HG02798 (cell line): ENCODE data around the gene FBXO31.
"Not testable (repeated sequence)": the region's sequence is repeated elsewhere in the genome, so short reads cannot be mapped to it uniquely, and the experiment has no call there.

Source experiments
- ATAC-seq: cut with Tn5 transposase; IDR thresholded peaks from one replicate; pipeline ENCODE4 v1.9.1; 2021; ENCODE audit warnings: mild to moderate bottlenecking; ENCODE audit not compliant: unreplicated experiment, poor library complexity

FBXO31 gene

DNA sequence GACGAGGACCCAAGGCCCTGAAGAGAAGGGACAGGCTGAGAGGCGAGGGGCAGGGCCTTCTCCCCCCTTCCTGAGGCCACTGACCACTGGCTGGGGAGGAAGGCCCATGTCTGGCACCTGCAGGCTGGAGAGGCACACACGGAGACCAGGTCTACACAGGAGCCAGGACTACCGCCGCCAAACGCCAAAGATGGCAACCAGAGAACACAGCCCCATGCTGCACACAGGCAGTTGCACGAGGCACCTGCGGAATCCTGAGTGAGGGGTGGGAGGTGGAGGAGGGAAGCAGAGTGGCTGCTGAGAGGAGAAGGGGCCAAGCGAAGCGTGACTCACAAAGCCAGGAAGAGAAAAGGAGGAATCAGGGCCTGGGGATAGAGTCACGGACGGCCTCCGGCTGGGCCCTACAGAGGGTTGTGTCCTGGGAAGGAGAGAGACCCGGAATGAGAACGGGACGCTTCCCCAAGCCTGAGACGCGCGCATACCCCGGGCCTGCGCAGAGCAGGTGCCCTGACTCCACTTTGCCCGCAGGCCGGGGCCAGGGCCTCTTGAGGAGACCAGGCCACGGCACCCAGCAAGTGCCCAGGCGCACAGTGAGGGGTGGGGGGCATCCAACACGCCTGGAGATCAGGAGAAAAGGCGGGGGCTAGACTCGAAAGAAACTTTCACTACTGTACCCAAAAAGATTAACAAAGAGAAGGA lies 37.7 kb downstream of the FBXO31 start:
- no peak for ATAC-seq

DNA sequence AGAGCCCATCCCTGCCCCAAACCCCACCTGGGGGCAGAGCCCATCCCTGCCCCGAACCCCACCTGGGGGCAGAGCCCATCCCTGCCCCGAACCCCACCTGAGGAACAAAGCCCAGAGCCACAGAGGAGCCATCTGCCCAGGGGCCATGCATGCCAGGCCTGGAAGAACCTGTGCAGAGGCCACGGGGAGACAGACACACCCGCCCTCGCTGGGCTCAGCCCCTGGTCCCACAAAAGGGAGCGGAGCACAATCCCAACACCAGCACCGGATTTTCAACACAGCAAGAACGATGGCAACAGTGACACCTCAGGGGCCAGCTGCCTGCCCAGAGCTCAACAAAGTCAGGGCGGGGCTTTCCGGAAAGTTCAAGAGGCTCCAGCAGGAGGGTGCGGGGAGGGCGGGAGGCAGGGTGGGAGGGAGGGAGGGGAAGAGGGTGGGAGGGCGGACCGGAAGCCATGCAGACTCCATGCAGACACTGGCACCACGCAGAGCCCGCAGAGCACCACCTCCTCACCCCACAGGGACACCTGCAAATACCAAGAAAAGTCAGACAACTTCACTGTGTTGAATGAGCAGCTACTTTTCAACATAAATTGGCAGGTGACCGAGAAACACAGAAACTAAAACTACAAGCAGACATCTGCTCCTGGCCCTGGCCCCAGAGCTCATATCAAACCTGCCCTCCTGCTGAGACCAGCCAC lies 38.5 kb downstream of the FBXO31 start:
- no peak for ATAC-seq

- no peak for ATAC-seq
These were observed 39.2 kb downstream of the FBXO31 start for GRCh38 chr16:87344165-87344930.

GRCh38 chr16:87343753-87344050 lies 39.9 kb downstream of the FBXO31 start:
- ATAC-seq = no peak

- ATAC-seq = no peak
These were observed 40.4 kb downstream of the FBXO31 start for GRCh38 chr16:87342978-87343752.

GRCh38 chr16:87342504-87342903 lies 41.1 kb downstream of the FBXO31 start:
- ATAC-seq = no peak

DNA sequence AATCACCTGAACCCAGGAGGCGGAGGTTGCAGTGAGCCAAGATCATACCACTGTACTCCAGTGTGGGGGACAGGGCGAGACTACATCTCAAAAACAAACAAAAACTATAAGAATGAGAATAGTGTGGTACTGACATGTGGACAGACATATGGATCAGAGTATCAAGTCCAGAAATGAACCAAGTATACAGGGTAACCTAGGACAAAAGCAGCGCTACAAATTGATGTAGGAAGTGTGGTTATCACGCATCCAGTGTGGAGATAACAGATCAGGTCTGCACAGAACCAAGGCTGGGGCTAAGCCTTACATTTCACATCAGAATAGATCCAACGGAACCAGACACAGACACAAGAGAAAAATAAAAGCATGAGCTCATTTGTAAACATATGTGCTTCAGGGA lies 43.4 kb downstream of the FBXO31 start:
- no peak for ATAC-seq

DNA sequence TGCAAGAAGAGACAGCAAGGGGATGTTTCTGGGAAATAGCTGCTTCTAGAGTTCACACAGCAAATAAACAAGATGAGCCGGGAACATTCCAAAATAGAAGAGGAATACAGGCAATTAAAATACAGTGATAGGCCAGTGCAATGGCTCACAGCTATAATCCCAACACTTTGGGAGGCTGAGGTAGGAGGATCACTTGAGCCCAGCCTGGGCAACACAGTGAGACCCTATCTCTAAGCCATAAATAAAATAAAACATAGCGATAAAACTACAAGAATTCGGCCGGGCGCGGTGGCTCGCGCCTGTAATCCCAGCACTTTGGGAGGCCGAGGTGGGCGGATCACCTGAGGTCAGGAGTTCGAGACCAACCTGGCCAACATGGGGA lies 43.9 kb downstream of the FBXO31 start:
- ATAC-seq = not testable (repeated sequence)

DNA sequence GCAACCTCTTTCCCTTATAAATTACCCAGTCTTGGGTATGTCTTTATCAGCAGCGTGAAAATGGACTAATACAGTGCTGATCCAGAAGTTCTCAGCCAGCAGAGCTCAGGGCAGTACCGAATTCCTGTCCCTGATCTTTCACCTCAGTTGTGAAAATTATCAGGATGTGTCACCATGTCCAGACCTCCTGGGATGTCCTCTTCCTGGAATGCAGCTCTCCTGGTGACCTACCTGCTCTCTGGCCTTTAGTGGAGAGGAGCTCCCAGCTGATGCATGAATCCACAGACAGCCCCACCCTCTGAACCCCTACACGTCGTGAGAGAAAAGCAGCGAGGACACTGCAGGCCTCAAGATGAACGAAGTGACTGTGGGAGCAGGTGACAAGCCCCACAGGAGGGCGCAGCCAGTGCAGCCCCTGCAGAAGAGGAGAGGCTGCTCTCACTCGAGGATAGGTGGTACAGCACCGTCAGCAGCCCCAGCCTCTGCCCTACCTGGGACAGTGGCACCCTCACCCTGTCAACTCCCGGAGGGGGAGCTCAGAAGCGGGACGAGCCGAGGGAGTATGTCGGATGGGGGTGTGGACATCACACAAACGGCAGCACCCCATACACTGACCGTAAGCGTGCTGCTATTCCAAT lies 44.4 kb downstream of the FBXO31 start:
- ATAC-seq = no peak

GRCh38 chr16:87338155-87338765 lies 45.3 kb downstream of the FBXO31 start:
- ATAC-seq = no peak

DNA sequence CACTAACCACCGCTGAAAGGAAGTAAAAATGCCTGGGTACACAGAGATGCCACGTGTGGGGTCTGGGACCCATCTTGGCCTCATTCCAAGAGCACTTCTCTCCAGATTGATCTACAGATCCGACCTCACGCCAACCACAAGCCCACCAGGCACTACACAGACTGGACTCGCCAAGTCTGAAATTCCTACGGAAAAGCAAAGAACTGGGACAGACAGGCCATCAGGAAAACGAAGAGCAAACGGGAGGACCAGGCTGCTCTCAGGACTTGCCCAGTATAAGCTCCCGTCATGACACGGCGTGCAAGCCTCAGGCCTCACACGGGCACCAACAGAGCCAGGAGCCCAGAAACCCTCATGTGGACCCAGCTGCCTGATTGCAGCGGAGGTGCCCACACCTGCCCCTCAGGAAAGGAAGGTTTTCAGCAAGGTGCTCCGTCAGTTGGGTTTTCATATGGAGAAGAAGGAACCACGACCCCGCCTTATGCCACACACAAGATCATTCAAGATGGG lies 46.3 kb downstream of the FBXO31 start:
- no peak for ATAC-seq

DNA sequence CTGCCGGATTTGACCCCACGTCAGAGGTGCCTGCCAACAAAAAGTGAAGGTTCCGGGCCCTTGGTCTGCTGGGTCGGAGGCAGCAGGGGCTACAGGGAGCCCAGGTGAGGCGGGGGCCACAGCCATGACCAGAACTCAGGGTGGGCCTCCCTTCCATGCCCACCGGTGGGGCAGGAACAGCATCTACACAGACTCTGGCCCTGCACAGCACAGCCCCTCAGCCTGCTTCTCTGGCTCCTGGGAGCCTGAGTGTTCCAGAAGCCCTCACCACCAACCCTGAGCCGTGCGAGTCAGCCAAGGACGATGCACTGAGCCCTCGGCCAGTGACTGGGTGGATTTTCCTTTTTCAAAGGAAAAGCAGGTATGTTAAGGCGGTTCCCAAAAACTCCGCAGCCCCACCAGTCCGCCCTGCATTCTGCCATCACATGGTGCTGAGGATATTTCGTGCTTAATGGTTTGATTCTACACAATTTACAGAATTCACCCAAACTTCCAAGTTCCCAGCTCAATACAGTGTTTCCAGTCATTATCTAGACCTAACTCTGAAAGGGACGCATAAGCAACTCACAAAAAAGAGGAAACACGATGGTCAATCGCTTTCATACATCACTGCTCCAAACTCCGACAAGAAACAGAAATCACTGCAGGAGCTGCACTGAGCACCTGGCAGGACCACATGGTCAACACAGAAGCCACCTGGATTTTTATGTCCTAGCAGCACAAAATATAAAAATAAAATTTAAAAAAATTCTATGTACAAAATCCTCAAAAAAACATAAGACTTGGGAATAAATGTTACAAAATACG lies 46.9 kb downstream of the FBXO31 start:
- ATAC-seq = no peak

DNA sequence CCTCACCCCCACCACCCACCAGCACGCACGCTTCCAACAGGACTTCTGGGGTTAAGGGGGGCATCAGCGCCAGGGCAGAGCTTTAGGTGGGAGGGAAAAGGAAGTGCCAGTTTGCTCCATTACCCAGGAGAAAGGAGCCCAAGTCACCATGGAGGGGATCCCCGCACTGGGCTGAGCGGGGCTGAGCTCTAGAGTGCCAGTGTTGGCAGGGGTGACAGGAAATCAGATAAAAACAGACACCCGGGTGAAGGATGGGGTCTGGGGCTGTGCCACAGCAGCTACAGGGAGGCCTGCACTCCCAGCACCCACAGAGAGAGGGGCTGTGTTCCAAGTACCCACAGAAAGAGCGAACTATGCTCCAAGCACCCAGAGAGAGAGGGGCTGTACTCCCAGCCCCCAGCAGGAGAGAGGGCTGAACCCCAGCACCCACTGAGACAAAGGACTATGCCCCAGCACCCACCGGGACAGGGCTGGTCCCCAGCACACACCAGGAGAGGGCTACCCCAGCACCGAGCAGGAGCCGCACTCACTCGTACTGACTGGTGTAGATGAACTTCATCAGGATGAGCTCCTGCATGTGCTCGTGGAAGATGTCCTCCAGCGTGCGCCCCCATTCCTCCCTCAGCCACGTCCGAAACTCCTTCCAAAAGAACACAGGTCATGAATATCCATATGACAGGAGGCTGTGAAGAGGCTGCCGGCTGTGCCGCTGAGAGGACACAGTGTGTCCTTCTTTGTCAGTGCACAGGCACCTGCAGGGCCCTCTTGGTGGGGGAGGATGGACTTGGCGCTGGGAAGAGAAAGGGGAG lies 47.7 kb downstream of the FBXO31 start:
- ATAC-seq = no peak

GRCh38 chr16:87334651-87335624 lies 48.6 kb downstream of the FBXO31 start:
- ATAC-seq = no peak

- ATAC-seq = no peak
These were observed 49.8 kb downstream of the FBXO31 start for GRCh38 chr16:87333581-87334331.

- ATAC-seq = no peak
These were observed 50.5 kb downstream of the FBXO31 start for GRCh38 chr16:87333101-87333500.
